Activated naive CD4-positive, alpha-beta T cell treated with Interleukin-2 at 50 U/mL for 16 hours (primary cell): ENCODE measurements around the gene VTCN1.

Experiments used
- DNase-seq: peaks from one replicate; pipeline ENCODE4 v3.0.0-alpha.2; 2020

Gene VTCN1

GRCh38 chr1:117205368-117205767 lies 5.4 kb downstream of the VTCN1 start:
- no peak for DNase-seq

- no peak for DNase-seq
Observed at GRCh38 chr1:117201808-117202207, 8.9 kb downstream of the VTCN1 start.

GRCh38 chr1:117198097-117198496 lies 12.6 kb downstream of the VTCN1 start:
- no peak for DNase-seq

GRCh38 chr1:117189726-117190125 lies 21.0 kb downstream of the VTCN1 start:
- no peak for DNase-seq

GRCh38 chr1:117188816-117189437 lies 21.8 kb downstream of the VTCN1 start:
- DNase-seq = no peak

- DNase-seq = no peak
Observed at GRCh38 chr1:117188170-117188815, 22.4 kb downstream of the VTCN1 start.

GRCh38 chr1:117183112-117183511 lies 27.6 kb downstream of the VTCN1 start:
- DNase-seq = no peak

GRCh38 chr1:117182319-117182718 lies 28.4 kb downstream of the VTCN1 start:
- DNase-seq = no peak

- no peak for DNase-seq
Observed at GRCh38 chr1:117181630-117182041, 29.1 kb downstream of the VTCN1 start.

GRCh38 chr1:117180147-117180967 lies 30.4 kb downstream of the VTCN1 start:
- DNase-seq = no peak

- no peak for DNase-seq
Observed at GRCh38 chr1:117179471-117179870, 31.3 kb downstream of the VTCN1 start.

- no peak for DNase-seq
Observed at GRCh38 chr1:117178756-117179155, 32.0 kb downstream of the VTCN1 start.

- DNase-seq = no peak
Observed at GRCh38 chr1:117177376-117177775, 33.4 kb downstream of the VTCN1 start.

- DNase-seq = no peak
Observed at GRCh38 chr1:117176579-117176978, 34.1 kb downstream of the VTCN1 start.

GRCh38 chr1:117174851-117175250 lies 35.9 kb downstream of the VTCN1 start:
- DNase-seq = no peak

GRCh38 chr1:117173691-117174090 lies 37.0 kb downstream of the VTCN1 start:
- no peak for DNase-seq

- no peak for DNase-seq
Observed at GRCh38 chr1:117173006-117173405, 37.7 kb downstream of the VTCN1 start.

- no peak for DNase-seq
Observed at GRCh38 chr1:117171900-117172511, 38.7 kb downstream of the VTCN1 start.

- DNase-seq = no peak
Observed at GRCh38 chr1:117169871-117170596, 40.7 kb downstream of the VTCN1 start.

GRCh38 chr1:117167402-117167801 lies 43.3 kb downstream of the VTCN1 start:
- no peak for DNase-seq

GRCh38 chr1:117166076-117166475 lies 44.7 kb downstream of the VTCN1 start:
- DNase-seq = no peak

- no peak for DNase-seq
Observed at GRCh38 chr1:117164209-117164608, 46.5 kb downstream of the VTCN1 start.

- DNase-seq = no peak
Observed at GRCh38 chr1:117162816-117163215, 47.9 kb downstream of the VTCN1 start.
